Activated CD4-positive, alpha-beta T cell treated with anti-CD3 and anti-CD28 coated beads, Interleukin-2, amount 50 U/mL, for 16 hours (primary cell): Measurements from ENCODE around the gene DAPK2.

Experiments used
- DNase-seq: peaks from one replicate; pipeline ENCODE4 v3.0.0-alpha.2; 2020

Gene DAPK2

GRCh38 chr15:63939531-63940130, 106.7 kb downstream of the DAPK2 start:
- DNase-seq = peak; percentile 28

DNA sequence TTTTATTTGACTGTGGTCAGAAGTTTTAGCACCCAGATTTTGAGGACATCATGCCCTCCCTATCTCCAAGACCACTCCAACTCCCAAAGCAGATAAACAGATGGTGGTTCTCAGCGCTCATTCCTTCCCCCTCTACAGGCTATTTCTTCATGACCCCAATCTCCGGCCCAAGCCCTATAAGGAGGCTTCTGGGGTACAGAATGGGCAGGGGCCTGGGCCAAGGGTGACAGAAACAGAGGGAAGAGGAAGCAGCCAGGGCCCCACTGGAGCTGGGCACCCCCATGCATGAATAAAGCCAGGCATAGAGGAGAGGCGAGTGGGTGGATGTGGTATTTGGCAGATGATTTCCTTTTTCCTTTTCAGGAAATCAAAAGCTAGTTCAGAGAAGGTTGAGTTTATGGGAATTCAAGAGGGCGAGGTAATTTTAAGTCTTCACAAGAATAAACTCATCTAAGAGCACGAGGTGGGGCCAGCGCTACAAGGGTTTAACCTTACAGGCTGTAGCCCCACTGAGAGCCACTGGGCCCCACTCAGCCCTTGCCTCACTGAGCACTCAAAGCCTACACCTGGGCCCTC, 107.7 kb downstream of the DAPK2 start:
- DNase-seq = no peak

DNA sequence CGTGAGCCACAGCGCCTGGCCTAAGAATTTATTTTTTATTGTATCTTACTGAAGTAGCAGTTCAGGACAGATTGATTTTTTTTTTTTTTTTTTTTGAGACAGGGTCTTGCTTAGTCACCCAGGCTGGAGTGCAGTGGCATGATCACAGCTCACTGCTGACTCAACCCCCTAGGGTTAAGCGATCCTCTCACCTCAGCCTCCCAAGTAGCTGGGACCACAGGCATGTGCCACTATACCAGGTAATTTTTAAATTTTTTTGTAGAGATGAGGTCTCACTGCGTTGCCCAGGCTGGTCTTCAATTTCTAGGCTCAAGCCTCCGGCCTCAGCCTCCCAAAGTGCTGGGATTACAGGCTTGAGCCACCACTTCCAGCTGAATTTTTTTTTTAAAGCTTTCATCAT, 112.8 kb downstream of the DAPK2 start:
- peak; percentile 45 for DNase-seq

DNA sequence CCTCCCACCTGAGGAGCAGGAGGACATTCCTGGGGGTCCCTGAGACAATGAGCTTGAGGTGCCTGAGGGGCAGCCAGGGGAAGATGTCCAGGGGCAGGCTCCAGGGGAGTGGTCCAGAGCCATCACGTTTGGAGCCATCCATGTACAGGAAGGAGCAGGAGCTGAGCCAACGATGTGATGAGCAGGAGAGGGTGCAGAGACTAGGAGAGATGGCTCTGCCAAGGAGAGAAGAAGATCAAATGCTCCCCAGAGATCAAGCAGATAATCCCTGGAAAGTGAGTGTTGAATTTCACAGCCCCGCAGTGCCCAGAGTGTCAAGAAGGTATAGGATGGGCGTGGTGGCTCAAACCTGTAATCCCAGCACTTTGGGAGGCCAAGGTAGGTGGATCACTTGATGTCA, 114.7 kb downstream of the DAPK2 start:
- no peak for DNase-seq

GRCh38 chr15:63930034-63930433, 116.3 kb downstream of the DAPK2 start:
- no peak for DNase-seq

DNA sequence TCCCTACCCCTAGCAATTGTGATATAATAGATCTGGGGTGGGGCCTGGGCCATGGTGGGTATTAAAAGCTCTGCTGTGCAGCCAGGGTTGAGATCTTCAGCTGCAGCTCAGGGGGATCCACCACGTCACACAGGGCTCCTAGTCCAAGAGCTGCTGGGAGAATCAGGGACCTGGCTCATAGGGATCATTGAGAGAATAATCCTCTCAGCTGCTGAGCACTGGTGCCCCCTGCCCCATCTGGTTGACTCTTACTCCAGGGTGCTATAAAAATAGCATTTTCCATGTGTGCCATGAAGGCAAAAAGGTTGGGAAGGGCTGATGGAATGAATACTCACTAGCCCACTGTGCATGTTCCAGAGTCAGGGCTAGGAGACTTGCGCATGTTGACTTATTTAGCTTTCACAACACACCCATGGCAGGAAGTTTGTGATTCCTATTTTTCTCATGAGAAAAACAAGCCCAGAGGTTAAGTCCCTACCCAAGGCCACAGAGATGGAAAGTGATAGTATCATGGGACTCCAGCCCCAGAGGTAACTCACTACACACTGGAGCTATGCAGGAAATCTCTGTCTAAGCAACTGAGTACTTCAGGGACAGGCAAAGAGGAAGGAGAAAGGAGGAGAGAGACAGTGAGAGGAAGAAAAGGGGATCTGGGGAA, 118.0 kb downstream of the DAPK2 start:
- DNase-seq = no peak

DNA sequence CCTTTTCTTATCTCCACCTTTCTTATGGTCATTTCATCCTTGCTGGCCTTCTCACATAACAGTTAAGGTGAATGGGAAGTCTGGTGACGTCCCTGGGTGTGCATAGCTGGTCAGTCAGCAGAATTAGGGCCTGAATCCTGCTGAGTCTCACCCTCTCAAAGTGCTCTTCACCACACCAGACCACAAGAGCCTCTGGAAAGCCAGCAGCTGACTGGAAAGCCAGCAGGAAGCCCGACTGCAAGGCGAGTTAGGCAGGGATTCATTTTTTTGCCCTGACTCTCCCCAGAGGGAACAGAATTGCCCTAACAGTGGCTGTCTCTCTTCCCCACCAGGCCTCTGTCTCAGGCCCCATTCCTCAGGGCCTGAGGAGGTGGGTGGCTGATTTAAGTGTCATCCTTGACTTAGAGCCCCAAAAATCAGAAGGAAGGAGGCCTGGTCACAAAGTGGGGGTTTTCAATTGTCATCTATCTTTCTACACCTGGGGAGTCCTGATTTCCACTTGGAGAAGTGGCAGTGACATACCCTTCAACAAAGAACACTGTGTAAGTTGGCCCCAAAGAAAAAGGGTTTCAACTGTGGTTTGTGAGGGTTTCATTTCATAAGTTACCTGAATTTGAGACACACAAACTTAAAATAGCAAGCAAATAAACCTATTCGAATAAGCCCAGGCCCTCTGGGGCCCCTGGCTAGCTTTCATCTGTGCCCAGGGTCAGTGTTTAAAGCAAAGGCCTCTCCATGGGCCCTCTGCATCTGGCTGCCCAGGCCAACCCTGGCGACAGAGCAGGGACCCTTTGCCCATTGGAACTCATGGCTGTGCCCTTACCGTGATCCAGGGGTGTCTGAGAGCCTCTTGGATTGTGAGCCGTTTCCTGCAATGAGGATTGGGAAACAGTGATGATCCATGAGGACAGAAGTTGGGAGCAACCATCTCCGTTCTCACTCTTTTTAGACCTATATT, 122.0 kb downstream of the DAPK2 start:
- no peak for DNase-seq

DNA sequence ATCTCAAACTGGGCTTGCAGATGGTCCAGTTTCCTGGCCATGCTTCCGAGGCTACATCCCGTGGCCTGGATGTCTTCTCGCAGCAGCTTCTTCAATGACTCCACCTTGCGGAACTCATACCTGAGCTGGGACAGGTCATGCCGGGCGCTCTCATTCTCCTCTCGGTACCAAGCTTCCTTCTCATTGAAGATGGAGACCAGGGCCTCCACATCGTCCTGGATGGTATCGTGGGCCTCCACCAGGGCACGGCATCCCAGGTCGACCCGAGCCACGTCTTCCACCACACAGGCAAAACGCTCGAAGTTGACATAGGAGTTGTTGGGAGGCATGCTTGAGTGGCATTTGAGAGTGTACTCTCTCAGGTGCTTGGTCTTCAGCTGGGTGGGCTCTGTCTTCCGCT, 123.4 kb downstream of the DAPK2 start:
- DNase-seq = no peak

DNA sequence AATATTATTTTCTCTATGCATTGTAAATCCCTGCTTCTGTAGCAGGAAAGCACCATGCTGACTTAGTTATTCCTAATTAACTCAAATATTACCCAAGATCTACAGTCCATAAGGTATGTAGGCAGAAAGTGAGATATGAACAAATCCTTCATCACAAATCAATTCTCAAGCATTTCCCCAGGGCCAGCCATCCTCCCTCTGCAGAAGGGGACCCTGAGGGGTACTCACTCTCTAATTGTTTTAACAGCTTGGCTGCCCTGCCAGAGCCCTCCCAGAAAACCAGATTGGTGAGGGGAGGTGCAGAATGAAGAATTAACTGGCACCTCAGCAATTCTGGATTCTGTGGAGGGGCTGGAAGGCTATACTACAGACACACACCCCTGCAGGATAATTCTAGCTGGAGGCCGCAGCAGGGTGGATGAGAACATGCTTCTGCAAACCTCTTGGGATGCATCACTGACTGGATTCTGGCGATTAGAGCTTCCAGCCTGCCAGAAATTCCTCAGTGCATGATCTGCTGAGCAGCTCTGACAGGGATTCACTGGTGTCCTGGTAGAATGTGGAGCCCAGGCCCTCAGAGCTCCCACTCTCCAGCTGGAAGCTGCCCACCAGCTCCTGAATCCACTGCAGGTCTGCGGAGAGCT, 123.9 kb downstream of the DAPK2 start:
- no peak for DNase-seq

- DNase-seq = no peak
These were observed 125.6 kb downstream of the DAPK2 start for GRCh38 chr15:63920504-63921175.

DNA sequence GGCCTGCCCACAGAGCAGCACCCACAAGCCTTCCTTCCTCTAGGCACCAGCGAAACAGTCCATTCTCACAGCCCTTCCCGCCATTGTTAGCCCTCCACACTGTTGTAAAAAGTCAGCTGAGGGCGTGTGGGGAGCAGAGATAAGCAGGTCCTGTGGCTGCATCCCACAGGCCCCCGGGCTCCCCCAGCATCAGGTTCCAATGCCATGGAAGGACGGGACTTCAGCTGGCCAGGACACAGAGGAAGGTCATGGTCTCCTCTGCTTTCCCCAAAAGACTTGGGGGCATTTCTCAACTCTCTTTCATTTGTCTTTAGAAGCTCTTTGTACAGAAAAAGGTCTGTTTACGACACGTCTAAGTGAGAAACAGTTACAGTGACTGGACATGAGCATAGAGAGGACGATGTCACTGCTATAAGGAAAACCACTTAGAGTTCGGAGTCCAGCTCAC, 127.4 kb downstream of the DAPK2 start:
- no peak for DNase-seq

DNA sequence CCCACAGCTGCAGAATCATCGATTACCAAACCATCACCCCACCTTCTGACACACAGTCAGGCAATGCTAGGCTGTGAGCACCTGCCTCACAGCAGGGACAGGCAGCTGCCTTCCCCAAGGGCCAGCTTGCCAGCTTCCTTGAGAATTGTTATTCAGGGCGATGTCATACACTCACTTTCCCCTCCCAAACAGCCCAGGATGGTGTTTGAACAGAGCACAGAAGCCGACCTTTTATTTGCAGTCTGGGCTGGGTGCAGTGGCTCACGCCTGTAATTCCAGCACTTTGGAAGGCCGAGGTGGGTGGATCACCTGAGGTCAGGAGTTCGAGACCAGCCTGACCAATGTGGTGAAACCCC, 128.0 kb downstream of the DAPK2 start:
- no peak for DNase-seq

DNA sequence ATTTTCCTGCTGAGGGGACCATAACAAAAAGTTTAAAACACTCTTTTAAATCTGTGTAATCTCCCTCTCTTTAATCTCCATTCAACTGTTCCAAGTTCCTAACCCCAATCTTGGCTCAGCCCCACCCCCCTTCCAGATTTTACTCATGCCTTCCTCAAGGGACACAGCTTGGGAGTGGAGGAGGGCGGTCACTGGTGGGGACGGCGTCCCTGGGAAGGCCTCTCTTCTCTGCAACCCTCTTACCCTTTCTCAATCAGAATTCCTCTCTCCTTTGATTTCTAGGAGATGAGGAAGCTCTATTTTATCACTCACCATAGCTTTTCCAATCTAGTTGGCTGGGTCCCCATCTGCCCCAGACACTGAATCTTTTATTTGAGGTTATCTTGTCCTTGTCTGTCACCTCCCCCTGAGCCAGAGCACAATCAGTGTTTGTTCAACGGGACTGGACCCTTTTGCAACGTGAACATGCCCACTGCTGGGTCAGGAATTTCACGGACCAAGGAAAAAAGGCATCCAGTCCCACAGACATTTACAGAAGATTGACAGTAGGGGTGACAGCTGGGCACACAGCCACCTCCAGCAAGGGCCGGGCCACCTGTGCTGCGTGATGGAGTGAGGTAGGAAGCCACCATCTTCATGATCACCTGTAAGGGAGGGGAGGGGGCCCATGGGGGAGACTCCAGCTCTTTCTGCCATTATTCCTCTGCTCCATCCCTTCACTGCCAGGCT, 128.5 kb downstream of the DAPK2 start:
- no peak for DNase-seq

- no peak for DNase-seq
These were observed 130.2 kb downstream of the DAPK2 start for GRCh38 chr15:63915873-63916771.

DNA sequence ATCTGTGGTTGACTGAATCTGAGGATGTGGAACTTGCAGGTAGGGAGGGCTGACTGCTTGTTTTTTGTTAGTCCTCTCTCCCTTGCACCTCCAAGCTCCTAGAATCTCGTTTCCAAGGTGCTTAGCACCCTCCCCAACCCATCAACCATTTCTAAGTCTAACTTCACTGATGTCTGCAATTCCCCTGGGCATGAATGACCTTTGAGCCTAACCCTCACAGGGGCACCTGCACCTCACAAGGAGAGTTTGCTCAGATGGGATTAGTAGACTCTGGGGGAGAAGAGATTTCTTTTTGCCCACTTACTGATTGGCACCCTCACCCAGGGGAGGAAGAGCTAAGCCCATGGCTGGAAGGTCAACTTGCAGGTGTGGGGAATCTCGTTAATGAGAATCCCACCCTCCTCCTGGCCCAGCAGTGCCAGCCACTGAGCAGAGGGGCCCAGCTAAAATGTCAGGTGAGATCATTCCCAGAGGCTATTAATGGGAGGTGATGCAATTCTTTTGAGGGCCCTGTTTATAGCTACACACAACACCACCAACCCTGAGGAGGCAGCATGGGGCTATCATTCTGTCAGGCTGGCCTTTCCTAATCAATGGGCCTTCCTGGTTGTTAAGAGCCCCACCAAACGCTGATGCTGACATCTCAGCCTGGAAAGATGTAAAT, 130.9 kb downstream of the DAPK2 start:
- no peak for DNase-seq

- DNase-seq = no peak
These were observed 132.4 kb downstream of the DAPK2 start for GRCh38 chr15:63913786-63914315.

- no peak for DNase-seq
These were observed 132.9 kb downstream of the DAPK2 start for GRCh38 chr15:63913336-63913735.

- no peak for DNase-seq
These were observed 134.1 kb downstream of the DAPK2 start for GRCh38 chr15:63912061-63912615.

GRCh38 chr15:63911160-63911559, 135.1 kb downstream of the DAPK2 start:
- DNase-seq = no peak
